MM.1S (cell line): ENCODE data around the gene NELFB.

Source experiments
- DNase-seq: peaks from one replicate; pipeline ENCODE4 v3.0.0-alpha.2; 2015
- H2AFZ ChIP-seq: fragments of 300-600 bp; sonication (generic); 2 replicates; pipeline ENCODE4 v1.6.0; 2016; ENCODE audit warnings: antibody characterized with exemption, low read length
- H3F3A ChIP-seq: fragments of 300-600 bp; sonication (generic); 2 replicates; pipeline ENCODE4 v1.6.1; 2016; ENCODE audit warnings: mild to moderate bottlenecking, antibody characterized with exemption, low read length, moderate library complexity, mixed read lengths; ENCODE audit not compliant: insufficient read depth
- H3K27ac ChIP-seq: fragments of 300-600 bp; sonication (generic); 2 replicates; pipeline ENCODE4 v1.5.1; 2016; ENCODE audit warnings: mild to moderate bottlenecking, low read length
- H3K27me3 ChIP-seq: fragments of 300-600 bp; sonication (generic); replicated peaks from 2 replicates; pipeline ENCODE4 v1.6.0; 2016; ENCODE audit warnings: low read length; ENCODE audit not compliant: insufficient read depth
- H3K36me3 ChIP-seq: fragments of 300-600 bp; sonication (generic); replicated peaks from 2 replicates; pipeline ENCODE4 v1.6.1; 2016; ENCODE audit warnings: mild to moderate bottlenecking, low read length, mixed read lengths; ENCODE audit not compliant: insufficient read depth
- H3K4me1 ChIP-seq: fragments of 300-600 bp; sonication (generic); 2 replicates; pipeline ENCODE4 v1.6.1; 2016; ENCODE audit warnings: low read length, mixed read lengths
- H3K4me2 ChIP-seq: fragments of 300-600 bp; sonication (generic); 2 replicates; pipeline ENCODE4 v1.6.0; 2016; ENCODE audit warnings: low read depth, low read length
- H3K4me3 ChIP-seq: fragments of 300-600 bp; sonication (generic); 2 replicates; pipeline ENCODE4 v1.5.1; 2016; ENCODE audit warnings: low read length, mixed read lengths
- H3K79me2 ChIP-seq: fragments of 300-600 bp; sonication (generic); 2 replicates; pipeline ENCODE4 v1.6.1; 2016; ENCODE audit warnings: mixed run types, low read length, mixed read lengths
- H3K9ac ChIP-seq: fragments of 300-600 bp; sonication (generic); 2 replicates; pipeline ENCODE4 v1.6.1; 2016; ENCODE audit warnings: low read length, mixed read lengths
- H3K9me2 ChIP-seq: fragments of 300-600 bp; sonication (generic); replicated peaks from 2 replicates; pipeline ENCODE4 v1.6.1; 2016; ENCODE audit warnings: mild to moderate bottlenecking, low read length, mixed read lengths; ENCODE audit not compliant: insufficient read depth
- H3K9me3 ChIP-seq: fragments of 300-600 bp; sonication (generic); replicated peaks from 2 replicates; pipeline ENCODE4 v1.6.1; 2016; ENCODE audit warnings: mild to moderate bottlenecking, low read length, mixed read lengths; ENCODE audit not compliant: insufficient read depth
- H4K20me1 ChIP-seq: fragments of 300-600 bp; sonication (generic); 2 replicates; pipeline ENCODE4 v1.6.1; 2016; ENCODE audit warnings: mild to moderate bottlenecking, low read length, moderate library complexity, mixed read lengths; ENCODE audit not compliant: insufficient read depth
- CTCF ChIP-seq: fragments of 300-600 bp; sonication (generic); IDR thresholded peaks from 2 replicates; pipeline ENCODE4 v1.5.1; 2016; ENCODE audit warnings: antibody characterized with exemption, low read length, mixed read lengths
- EZH2 ChIP-seq: fragments of 300-600 bp; sonication (generic); optimal IDR thresholded peaks from 2 replicates; pipeline ENCODE3; 2017; ENCODE audit warnings: low read depth, mild to moderate bottlenecking, antibody characterized with exemption, low read length, mixed read lengths
- EZH2phosphoT487 ChIP-seq: fragments of 300-600 bp; sonication (generic); IDR thresholded peaks from 2 replicates; pipeline ENCODE4 v1.6.1; 2018; ENCODE audit warnings: antibody characterized with exemption, low read length

Gene NELFB

GRCh38 chr9:137320555-137321384 is 65.6 kb downstream of the NELFB start:
- Histone ChIP-seq H2AFZ (no peak overlapping the region), H3K9me2 (no peaks in the 10 kb centered on the region), H3K27ac (no peak overlapping the region), H3K9ac (no peak overlapping the region), H3K27me3 (peaks cover 82% of the 10 kb centered on the region), H3K4me1 (no peaks in the 10 kb centered on the region), H3K4me2 (no peak overlapping the region), H3K36me3 (no peaks in the 10 kb centered on the region), H3K79me2 (no peaks in the 10 kb centered on the region), H3K4me3 (no peak overlapping the region), H4K20me1 (no peaks in the 10 kb centered on the region), H3K9me3 (no peaks in the 10 kb centered on the region), H3F3A (no peaks in the 10 kb centered on the region)
- DNase-seq = no peak
- no peak for TF ChIP-seq EZH2
- no peak for TF ChIP-seq CTCF
- no peak for TF ChIP-seq EZH2phosphoT487

GRCh38 chr9:137321726-137322361 is 66.7 kb downstream of the NELFB start:
- H3K4me1 ChIP-seq = 0 out of 2 replicates have a peak, but pooled peaks cover 4% of the 10 kb centered on the region
- H3K79me2 ChIP-seq = no peaks in the 10 kb centered on the region
- peaks cover 7% of the 10 kb centered on the region; the same call in 1 of the 2 replicates for H3F3A ChIP-seq
- H4K20me1 ChIP-seq = no peaks in the 10 kb centered on the region
- H3K4me3 ChIP-seq = no peak overlapping the region
- H3K9me2 ChIP-seq = no peaks in the 10 kb centered on the region
- no peak overlapping the region for H3K27ac ChIP-seq
- H2AFZ ChIP-seq = no peak overlapping the region
- H3K27me3 ChIP-seq = peaks cover 86% of the 10 kb centered on the region
- DNase-seq = no peak
- H3K4me2 ChIP-seq = no peak overlapping the region
- no peaks in the 10 kb centered on the region for H3K36me3 ChIP-seq
- no peak overlapping the region for H3K9ac ChIP-seq
- no peaks in the 10 kb centered on the region for H3K9me3 ChIP-seq
- TF ChIP-seq EZH2 (no peak), EZH2phosphoT487 (no peak), CTCF (no peak)
